GM12874 (cell line): ENCODE results near the gene CNN2.

Source experiments
- CTCF ChIP-seq: IDR thresholded peaks from 2 replicates; pipeline ENCODE4 v1.5.1; 2011; ENCODE audit warnings: low read depth, mild to moderate bottlenecking, control low read depth, low read length, moderate library complexity; ENCODE audit not compliant: insufficient read depth

Gene CNN2

DNA sequence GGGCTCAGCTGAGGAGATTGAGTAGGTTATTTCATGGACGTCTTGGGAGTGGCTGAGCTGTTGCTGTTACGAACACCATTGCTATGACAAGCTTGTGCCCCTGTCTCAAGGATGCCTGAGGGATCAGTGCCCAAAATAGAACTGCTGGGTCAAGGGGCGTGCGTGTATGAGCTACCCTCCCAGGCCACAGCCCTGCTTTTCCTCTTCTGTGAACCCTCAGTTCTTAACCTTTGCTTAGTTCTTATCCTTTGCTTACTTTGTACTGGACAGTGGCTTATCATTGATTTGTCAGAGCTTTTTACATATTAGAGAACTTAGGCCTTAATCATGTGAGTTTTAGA is 49.6 kb downstream of the CNN2 start:
- TF ChIP-seq CTCF = no peak

DNA sequence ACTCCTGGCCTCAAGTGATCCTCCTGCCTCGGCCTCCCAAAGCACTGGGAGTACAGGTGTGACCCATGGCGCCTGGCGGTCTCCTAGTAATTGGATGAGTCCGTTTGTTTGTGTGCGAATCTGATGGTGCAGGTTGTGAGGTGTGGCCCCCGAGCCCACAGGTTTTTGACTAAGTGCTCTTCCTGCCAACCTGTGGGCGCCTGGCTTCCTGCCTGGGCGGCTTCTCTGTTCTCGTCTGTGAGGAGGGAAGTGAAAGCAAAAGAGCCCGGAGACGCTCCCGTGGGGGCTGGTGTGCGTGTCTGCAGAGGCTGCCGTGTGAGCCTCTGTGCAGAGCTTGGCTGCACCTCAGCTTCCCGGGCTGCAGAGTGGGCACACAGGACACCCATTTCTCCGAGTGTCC is 50.5 kb downstream of the CNN2 start:
- no peak for TF ChIP-seq CTCF

DNA sequence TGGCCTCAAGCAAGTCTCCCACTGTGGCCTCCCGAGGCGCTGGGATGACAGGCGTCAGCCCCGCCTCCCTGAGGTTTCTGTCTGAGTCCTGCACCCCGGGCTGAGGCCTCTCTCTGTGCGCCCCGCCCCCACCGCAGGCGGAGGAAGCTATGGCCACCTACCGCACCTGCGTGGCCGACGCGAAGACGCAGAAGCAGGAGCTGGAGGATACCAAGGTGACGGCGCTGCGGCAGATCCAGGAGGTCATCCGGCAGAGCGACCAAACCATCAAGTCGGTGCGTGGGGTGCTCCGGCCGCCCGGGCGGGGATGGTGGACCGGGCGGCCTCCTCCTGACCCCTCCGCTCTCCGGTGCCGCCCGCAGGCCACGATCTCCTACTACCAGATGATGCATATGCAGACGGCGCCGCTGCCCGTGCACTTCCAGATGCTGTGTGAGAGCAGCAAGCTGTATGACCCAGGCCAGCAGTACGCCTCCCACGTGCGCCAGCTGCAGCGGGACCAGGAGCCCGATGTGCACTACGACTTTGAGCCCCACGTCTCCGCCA is 53.2 kb downstream of the CNN2 start:
- no peak for TF ChIP-seq CTCF

DNA sequence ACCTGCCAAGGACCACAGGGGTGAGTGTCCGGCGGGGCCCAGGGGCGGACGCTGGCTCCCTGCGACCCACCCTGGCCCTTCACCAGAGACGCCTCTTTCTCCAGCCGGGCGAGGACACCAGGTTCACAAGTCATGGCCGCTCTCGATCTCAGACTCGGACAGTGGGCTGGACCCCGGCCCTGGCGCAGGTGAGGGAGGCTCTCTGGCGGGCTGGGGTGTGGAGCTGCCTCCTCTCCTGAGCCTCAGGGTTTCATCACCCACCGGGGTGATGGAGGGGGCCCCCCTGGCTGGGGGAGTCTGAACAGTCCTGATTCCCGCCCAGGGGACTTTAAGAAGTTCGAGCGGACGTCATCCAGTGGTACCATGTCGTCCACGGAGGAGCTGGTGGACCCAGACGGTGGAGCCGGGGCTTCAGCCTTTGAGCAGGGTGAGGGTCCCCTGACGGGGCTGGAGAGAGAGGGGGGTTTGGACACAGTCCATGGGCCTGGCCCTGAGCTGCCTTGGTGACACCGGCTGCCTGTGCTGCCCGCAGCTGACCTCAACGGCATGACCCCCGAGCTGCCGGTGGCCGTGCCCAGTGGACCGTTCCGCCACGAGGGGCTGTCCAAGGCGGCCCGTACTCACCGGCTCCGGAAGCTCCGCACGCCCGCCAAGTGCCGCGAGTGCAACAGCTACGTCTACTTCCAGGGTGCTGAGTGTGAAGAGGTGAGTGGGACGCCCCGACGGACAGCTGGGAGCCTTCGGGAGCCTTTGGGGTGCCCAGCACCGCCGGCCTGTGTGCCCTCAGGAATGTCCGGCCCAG is 54.2 kb downstream of the CNN2 start:
- no peak for TF ChIP-seq CTCF

GRCh38 chr19:1081301-1082164 is 55.1 kb downstream of the CNN2 start:
- TF ChIP-seq CTCF = no peak

DNA sequence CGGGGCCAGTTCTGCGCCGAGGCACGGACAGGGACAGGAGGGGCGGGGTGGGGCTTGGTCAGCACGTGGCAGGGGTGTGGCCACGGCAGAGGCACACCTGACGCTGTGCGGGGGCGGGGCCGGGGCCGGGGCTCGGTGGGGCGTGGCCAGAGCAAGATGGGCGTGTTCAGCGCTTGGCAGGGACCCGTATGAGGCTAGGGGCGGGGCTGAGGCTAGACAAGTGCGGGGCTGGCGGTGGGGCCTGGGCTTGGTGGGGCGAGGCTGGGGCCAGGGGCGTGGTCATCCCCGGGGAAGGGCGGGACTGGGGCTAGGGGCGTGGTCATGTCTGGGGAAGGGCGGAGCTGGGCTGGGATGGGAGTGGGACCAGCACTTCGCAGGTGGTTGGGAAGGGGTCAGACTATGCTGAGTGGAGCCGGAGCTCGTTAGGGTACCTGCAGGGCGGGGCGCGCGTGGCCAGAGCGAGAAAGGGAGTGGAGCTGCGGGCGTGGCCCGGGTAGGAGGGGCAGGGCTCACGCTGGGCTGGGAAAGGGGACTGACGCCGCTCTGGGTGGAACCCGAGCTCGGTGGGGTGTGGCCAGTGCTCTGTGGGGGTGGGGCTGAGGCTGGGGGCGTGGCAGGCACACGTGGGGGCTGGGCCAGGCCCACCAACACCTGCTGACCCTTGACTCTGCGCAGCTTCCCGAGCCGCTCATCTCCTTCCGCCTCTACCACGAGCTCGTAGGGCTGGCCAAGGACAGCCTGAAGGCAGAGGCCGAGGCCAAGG is 55.9 kb downstream of the CNN2 start:
- no peak for TF ChIP-seq CTCF
